Stimulated activated CD4-positive, alpha-beta T cell treated with anti-CD3 and anti-CD28 coated beads, TNF-alpha, amount 100 ng/mL, for 4 hours (primary cell): ENCODE measurements around the gene SORCS2.

Source experiments
- DNase-seq, 3 experiments: peaks; one replicate each; pipeline ENCODE4 v3.0.0-alpha.2; 2020; ENCODE audit warnings: low read depth in 3 of 3

The SORCS2 gene

GRCh38 chr4:7391637-7392437, 199.5 kb downstream of the SORCS2 start:
- DNase-seq, result no peak

DNA sequence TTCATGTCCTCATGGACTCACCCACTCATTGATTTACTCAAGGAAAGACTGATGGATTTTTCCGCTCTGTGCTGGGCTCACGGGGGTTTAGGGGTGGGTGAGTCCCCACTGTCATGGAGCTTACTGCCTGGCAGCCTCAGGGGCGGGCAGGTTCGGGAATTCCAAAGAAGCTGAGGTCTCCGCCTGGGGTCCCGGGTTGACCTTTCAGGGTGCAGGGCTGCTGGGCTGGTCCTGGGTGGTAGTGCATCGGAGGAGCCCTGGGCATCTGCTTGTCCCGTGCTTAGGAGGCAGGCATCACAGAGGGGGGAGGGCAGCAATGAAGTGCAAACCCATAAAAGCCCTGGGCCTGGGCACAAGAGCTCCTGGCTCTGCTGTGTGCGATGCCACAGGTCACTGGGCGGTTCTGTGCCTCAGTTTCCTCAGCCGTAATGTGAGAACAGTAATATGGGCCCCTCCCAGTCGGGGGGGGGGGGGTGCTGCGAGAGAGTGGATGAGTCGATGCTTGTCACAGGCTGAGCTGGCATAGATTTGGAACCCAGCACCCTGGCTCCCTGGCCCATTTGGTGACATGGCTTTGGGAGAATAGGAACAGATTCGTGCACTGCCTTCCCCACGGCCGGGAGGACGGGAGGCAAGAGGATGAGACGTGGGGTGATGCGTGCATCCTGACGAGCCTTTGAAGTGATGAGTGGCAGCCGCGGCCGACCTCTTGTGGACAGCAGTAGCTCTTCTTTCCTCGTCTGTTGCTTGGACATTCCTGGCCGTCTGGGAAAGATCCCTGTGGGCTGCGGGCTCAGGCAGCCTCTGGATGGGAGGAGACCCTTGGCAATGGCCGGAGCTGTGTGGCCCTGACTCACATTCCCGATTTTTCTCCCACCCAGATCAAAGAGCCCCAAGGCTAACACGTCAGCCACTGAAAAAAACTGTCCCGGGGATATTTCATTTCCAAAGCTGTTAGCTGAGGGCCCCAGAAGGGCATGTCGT, 200.4 kb downstream of the SORCS2 start:
- no peak for DNase-seq

GRCh38 chr4:7393601-7394575, 201.6 kb downstream of the SORCS2 start:
- DNase-seq, result no peak

DNA sequence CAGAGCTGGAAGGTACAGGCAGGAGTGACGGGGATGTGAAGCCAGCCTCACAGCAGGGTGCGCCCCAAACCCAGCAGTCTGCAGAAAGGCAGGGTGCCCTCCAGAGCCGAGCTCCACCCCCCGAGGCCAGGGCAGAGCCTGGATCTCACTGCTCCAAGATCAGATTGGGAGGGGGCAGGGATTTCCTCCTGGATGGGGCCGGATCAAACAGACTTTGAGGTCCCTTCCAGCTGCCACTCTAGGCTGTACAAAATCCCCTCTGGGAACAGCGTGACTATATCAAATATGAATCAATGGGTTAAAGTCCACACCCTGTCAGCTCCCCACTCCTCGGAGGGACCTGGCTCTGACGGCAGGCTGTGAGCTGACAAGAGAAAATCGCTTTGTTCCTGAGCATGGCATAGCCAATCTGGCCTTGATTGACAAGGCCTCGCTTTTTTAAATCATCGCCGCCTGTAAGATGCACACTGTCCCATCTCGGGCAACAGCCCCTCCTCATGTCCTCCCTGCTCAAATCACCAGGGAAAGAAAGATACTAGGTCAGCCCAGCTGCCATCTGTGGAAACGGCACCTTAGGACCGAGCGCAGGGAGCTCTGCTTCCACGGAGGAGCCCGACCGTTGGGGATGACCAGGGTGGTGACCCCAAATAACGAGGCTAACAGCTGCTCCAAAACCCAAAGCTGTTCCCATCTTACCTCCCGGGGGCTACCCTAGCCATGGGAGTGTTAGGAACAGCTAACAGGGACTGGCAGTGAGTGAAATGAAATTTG, 202.5 kb downstream of the SORCS2 start:
- DNase-seq, result no peak

DNA sequence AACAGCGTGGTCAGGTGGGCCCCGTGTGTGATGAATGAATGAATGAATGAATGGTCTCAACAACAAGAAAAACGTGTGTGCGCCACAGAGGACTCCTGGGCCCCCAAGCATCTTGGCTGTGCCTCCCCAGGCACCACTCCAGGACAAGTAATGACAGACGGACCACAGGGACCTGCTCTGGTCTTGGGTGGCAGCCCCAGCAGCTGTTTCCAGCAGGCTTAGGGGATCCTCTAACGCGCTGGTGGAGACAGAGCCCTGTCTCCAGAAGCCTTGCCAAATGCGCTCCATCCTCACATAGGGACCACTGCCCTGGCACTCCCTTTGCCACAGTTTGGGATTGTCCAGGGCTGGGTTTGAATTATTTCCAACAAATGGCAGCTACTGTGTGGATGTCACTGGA, 203.3 kb downstream of the SORCS2 start:
- no peak for DNase-seq

GRCh38 chr4:7396186-7396910, 204.0 kb downstream of the SORCS2 start:
- DNase-seq, result no peak

GRCh38 chr4:7397206-7398103, 205.1 kb downstream of the SORCS2 start:
- DNase-seq, result no peak

DNA sequence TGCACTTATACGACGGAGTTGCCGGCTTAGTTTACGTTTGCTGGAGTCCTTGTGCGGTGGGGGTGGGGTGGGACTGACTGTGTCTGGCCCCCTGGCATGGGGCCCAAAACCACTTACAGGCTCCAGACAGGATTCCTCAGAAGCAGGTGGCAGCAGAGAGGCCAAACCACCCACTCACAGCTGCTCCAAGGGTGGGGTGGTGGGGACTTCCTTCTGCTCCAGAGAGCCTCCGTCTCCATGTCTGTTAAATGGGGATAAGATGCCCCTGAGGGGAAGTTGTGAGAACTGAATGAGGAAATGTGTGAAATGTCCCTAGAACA, 205.7 kb downstream of the SORCS2 start:
- DNase-seq, result no peak

- DNase-seq, result no peak
These were observed 206.6 kb downstream of the SORCS2 start for GRCh38 chr4:7398788-7399439.

- no peak for DNase-seq
These were observed 207.3 kb downstream of the SORCS2 start for GRCh38 chr4:7399440-7400234.

- DNase-seq, result no peak
These were observed 208.4 kb downstream of the SORCS2 start for GRCh38 chr4:7400671-7401298.

DNA sequence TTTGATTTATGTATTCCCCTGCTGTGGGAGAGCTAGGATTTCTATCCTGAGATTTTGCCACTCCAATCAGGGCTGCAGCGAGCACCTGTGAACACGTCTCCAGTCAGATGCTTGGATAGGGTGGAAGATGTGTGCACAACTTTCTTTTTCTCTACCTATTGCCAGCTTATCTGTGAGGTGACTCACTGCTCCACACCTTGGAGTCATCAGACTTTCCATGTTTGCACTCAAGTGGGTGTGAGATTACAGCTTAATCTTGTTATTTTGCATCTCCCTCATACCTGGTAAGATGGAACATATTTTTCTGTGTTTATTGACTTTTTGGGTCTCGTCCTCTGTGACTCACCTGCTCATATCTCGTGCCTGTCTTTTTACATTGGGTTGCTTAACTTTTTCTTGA, 210.2 kb downstream of the SORCS2 start:
- DNase-seq, result no peak

- no peak for DNase-seq
These were observed 210.7 kb downstream of the SORCS2 start for GRCh38 chr4:7403001-7403400.

DNA sequence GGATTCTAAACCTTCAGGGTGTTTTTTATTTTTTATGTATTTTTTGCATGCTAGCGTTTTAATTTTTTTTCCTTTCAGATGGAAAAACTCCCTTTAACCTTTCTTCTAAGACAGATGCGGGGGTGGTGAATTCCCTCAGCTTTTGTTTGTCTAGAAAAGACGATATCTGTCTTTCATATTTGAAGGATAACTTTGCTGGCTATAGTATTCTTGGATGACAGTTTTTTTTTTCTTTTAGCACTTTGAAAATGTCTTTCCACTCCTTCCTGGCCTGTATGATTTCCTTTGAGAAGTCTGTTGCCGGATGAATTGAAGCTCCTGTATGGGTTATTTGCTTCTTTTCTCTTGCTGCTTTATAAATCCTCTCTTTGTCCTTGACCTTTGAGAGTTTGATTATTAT, 215.8 kb downstream of the SORCS2 start:
- DNase-seq, result no peak

GRCh38 chr4:7410446-7410845, 218.1 kb downstream of the SORCS2 start:
- no peak for DNase-seq

- DNase-seq, result no peak
These were observed 219.2 kb downstream of the SORCS2 start for GRCh38 chr4:7411491-7411890.

DNA sequence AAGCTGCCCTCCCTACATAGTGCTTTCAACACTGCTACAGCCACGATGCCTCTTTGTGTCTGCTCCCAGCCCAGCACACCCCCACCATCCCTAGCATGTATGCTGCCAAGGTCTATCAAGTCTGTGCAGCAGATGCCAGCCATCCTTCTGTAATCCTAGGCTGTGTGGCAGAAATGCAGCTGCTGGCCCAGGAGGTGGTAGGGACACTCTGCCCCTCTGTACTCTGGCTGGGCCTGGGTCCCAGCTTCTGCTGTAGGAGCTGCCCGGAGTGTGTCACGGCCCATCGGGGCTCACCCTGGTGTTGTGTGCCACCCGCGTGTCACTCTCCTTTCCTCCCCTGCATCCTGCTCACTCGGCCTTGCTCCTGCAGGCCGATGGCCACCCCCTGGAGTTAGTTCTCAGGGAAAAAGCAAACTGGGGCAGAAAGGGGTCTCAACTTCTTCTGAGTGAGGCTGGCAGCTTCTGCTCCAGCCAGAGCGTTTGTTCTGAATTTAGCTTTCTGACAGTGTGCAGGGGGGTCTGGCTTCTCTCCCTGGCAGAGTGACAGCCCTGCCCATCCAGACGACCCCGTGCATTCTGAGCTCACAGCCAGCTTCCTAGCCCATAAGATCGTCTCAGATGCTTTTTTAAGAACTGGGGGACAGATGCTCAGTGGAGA, 219.7 kb downstream of the SORCS2 start:
- DNase-seq, result no peak
